GM23338 (cell line): Measurements from ENCODE around the gene CCNY.

Experiments used
- CREB1 ChIP-seq: fragments of 250-450 bp; sonication (Bioruptor Pico); IDR thresholded peaks from 2 replicates; pipeline ENCODE4 v1.5.0; 2020; ENCODE audit warnings: low read depth, mild to moderate bottlenecking, moderate library complexity
- CTCF ChIP-seq, 2 experiments: fragments of 200-600 bp in 1 of 2; sonication (generic) in 1 of 2; conservative IDR thresholded peaks; 2 replicates each; pipeline versions ENCODE4 v1.5.1 to v1.6.1; 2016 to 2017; ENCODE audit warnings: antibody characterized with exemption in 2 of 2, low read depth in 2 of 2, mild to moderate bottlenecking in 2 of 2, moderate library complexity in 1 of 2
- ETS1 ChIP-seq: IDR thresholded peaks from 2 replicates; pipeline ENCODE4 v1.6.1; 2016; ENCODE audit warnings: antibody characterized with exemption
- EZH2 ChIP-seq: fragments of 200-600 bp; sonication (generic); IDR thresholded peaks from one replicate; pipeline ENCODE4 v1.8.0; 2017; ENCODE audit warnings: antibody characterized with exemption, mild to moderate bottlenecking, low read depth; ENCODE audit not compliant: unreplicated experiment
- EZH2phosphoT487 ChIP-seq: fragments of 200-600 bp; sonication (generic); IDR thresholded peaks from one replicate; pipeline ENCODE4 v1.8.1; 2018; ENCODE audit warnings: antibody characterized with exemption; ENCODE audit not compliant: unreplicated experiment
- JUNB ChIP-seq: IDR thresholded peaks from one replicate; pipeline ENCODE4 v1.6.1; 2016; ENCODE audit warnings: antibody characterized with exemption; ENCODE audit not compliant: unreplicated experiment
- NANOG ChIP-seq: IDR thresholded peaks from 2 replicates; pipeline ENCODE4 v1.6.1; 2016; ENCODE audit warnings: antibody characterized with exemption, borderline replicate concordance
- POLR2AphosphoS5 ChIP-seq: IDR thresholded peaks from 2 replicates; pipeline ENCODE4 v1.6.1; 2016; ENCODE audit warnings: antibody characterized with exemption, low read depth
- REST ChIP-seq: IDR thresholded peaks from one replicate; pipeline ENCODE4 v1.6.1; 2018; ENCODE audit warnings: antibody characterized with exemption; ENCODE audit not compliant: unreplicated experiment
- STAT1 ChIP-seq: IDR thresholded peaks from one replicate; pipeline ENCODE4 v1.6.1; 2016; ENCODE audit warnings: antibody characterized with exemption; ENCODE audit not compliant: unreplicated experiment
- ZNF114 ChIP-seq: fragments of 250-450 bp; sonication (Bioruptor Pico); IDR thresholded peaks from 2 replicates; pipeline ENCODE4 v1.5.0; 2020; ENCODE audit warnings: mild to moderate bottlenecking, moderate library complexity
- ZNF331 ChIP-seq: fragments of 250-450 bp; sonication (Bioruptor Pico); IDR thresholded peaks from 2 replicates; pipeline ENCODE4 v1.5.0; 2020; ENCODE audit warnings: low read depth, mild to moderate bottlenecking, moderate library complexity
- ZNF462 ChIP-seq: fragments of 250-450 bp; sonication (Bioruptor Pico); IDR thresholded peaks from 2 replicates; pipeline ENCODE4 v1.5.0; 2020; ENCODE audit warnings: mild to moderate bottlenecking, moderate library complexity

- TF ChIP-seq POLR2AphosphoS5 (no peak), CTCF (conservative IDR thresholded peaks at IDR 0.05; ENCODE audit: low read depth in 2 of 2) (no peak), REST (no peak), EZH2phosphoT487 (no peak), ZNF114 (CRISPR knock-in tag) (no peak), EZH2 (no peak), CREB1 (no peak), ETS1 (no peak), NANOG (no peak), JUNB (no peak), STAT1 (no peak), ZNF331 (CRISPR knock-in tag) (no peak), ZNF462 (CRISPR knock-in tag) (no peak)
Observed at GRCh38 chr10:35398355-35398754, 62.0 kb downstream of the CCNY start.
